Mammary epithelial cell (primary cell): ENCODE results near the gene HOXA11.

Experiments
- CTCF ChIP-seq, 2 donors: IDR thresholded peaks in 1 of 2; conservative IDR thresholded peaks in 1 of 2; 2 replicates each; pipeline ENCODE4 v1.5.1; 2011 to 2012; ENCODE audit warnings: inconsistent platforms in 2 of 2, low read length in 2 of 2, mild to moderate bottlenecking in 2 of 2, control low read depth in 1 of 2, low read depth in 1 of 2; ENCODE audit not compliant: insufficient read depth in 1 of 2; ENCODE audit errors: extremely low read depth in 1 of 2
- EZH2 ChIP-seq: IDR thresholded peaks from 2 replicates; pipeline ENCODE4 v1.6.1; 2012; ENCODE audit warnings: low read length, inconsistent platforms, borderline replicate concordance

DNA sequence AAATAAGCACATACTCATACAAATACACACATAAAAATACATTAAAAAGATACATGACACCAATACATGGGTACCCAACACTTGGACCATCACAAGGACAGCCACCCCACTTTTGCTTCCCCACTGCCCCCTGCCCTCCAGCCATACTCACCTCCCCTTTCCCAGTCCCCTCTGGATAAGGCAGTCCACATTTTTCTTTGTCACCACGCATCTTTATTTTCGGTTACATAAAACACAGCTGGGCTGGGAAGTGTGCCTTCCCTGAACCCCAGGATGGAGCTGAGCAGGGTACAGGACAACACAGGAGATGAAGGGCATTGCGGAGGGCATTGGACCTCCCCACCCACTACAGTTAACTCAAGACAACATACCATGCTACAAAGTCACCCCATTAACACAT lies 31.5 kb downstream of the HOXA11 start:
- TF ChIP-seq CTCF (conservative IDR thresholded peaks at IDR 0.05 in 1 of 2, IDR thresholded peaks at IDR 0.05 in 1 of 2; ENCODE audit: extremely low read depth in 1 of 2, insufficient read depth in 1 of 2, low read depth in 1 of 2, low read length in 2 of 2) (no peak), EZH2 (no peak)
